Measurements from ENCODE around the gene ENOX1. TPM values are rescaled to one million over a fixed set of nuclear protein-coding genes. Genes with fewer than 3 reads are reported as not detected.

The ENOX1 gene
- total and polyA plus RNA-seq, 2 of the 8 experiments (the other 6 are each of a cell fraction or from before 2014, with no cell fraction given) = 0.23 to 0.37 TPM

- Histone ChIP-seq H2AFZ (ENCODE audit: low read length) (no peak overlapping the region), H3K4me3 (ENCODE audit: extremely low read depth in 1 of 4, insufficient read depth in 2 of 4, low read depth in 3 of 4, low read length in 4 of 4) (no peak overlapping the region), H3K27me3 (replicated peaks in 1 of 4; ENCODE audit: control insufficient read depth in 3 of 4, extremely low read depth in 1 of 4, insufficient read depth in 3 of 4, low read length in 3 of 4) (no peaks in the 10 kb centered on the region), H3K14ac (ENCODE audit: insufficient read length) (no peak overlapping the region), H3K18ac (ENCODE audit: extremely low read depth, low read length) (no peak overlapping the region), H3K36me3 (ENCODE audit: control insufficient read depth in 2 of 4, insufficient read depth in 4 of 4, low read length in 3 of 4) (no peaks in the 10 kb centered on the region), H3K23ac (ENCODE audit: insufficient read length) (no peak overlapping the region), H4K20me1 (replicated peaks in 1 of 2; ENCODE audit: control insufficient read depth in 1 of 2, insufficient read depth in 2 of 2, low read length in 2 of 2) (no peaks in the 10 kb centered on the region), H3K4me2 (ENCODE audit: insufficient read depth in 1 of 2, low read depth in 2 of 2, low read length in 2 of 2) (no peak overlapping the region), H2AK5ac (ENCODE audit: low read depth, low read length) (no peak overlapping the region), H3K56ac (replicated peaks; ENCODE audit: insufficient read length, low read depth, low read length) (no peak overlapping the region), H3K4ac (replicated peaks; ENCODE audit: insufficient read length, low read depth, low read length) (no peak overlapping the region), H2BK120ac (replicated peaks; ENCODE audit: low read depth, low read length) (no peak overlapping the region), H4K91ac (replicated peaks; ENCODE audit: insufficient read length, low read length) (no peak overlapping the region), H3K79me1 (ENCODE audit: low read depth, low read length) (no peaks in the 10 kb centered on the region), H3K23me2 (ENCODE audit: low read depth, low read length) (no peaks in the 10 kb centered on the region), H2BK12ac (ENCODE audit: low read depth, low read length) (no peak overlapping the region), H4K8ac (ENCODE audit: extremely low read depth, insufficient read depth, low read length) (no peak overlapping the region), H3K79me2 (ENCODE audit: control insufficient read depth in 1 of 2, insufficient read depth in 2 of 2, low read length in 2 of 2) (no peaks in the 10 kb centered on the region), H3K9ac (replicated peaks in 1 of 4; ENCODE audit: extremely low read depth in 1 of 4, low read depth in 3 of 4, low read length in 3 of 4) (no peak overlapping the region), H4K5ac (ENCODE audit: insufficient read length, low read depth, low read length) (no peak overlapping the region), H3K4me1 (replicated peaks in 1 of 4; ENCODE audit: control insufficient read depth in 3 of 4, insufficient read depth in 4 of 4, low read length in 3 of 4) (peaks cover 0 to 1% (median 0%) of the 10 kb centered on the region in 4 experiments; a peak in 1 of 7 replicates), H3K9me3 (ENCODE audit: insufficient read depth in 2 of 2, low read depth in 1 of 2, low read length in 1 of 2) (no peaks in the 10 kb centered on the region), H2BK20ac (ENCODE audit: low read length) (no peak overlapping the region), H2BK15ac (ENCODE audit: low read length) (no peak overlapping the region), H2BK5ac (ENCODE audit: low read depth, low read length) (no peak overlapping the region), H3K27ac (ENCODE audit: low read depth, low read length) (no peak overlapping the region)
- no peak for FAIRE-seq
- 83% methylated on average over 1 of the region's 1 CpG; no CpG with 5 or more reads in 1 of the 2 experiments for WGBS, 2 experiments (ENCODE audit: extremely low coverage in 1 of 2, insufficient coverage in 1 of 2, insufficient read length in 1 of 2, insufficient replicate concordance in 2 of 2, low coverage in 1 of 2, low lambda C conversion rate in 2 of 2, missing lambda C conversion rate in 1 of 2)
- CTCF ChIA-PET (ENCODE audit: partially characterized antibody) = no interaction called here
- no peak for DNase-seq (ENCODE audit: low read depth in 1 of 2, low spot score in 2 of 2)
- POLR2A ChIA-PET (ENCODE audit: partially characterized antibody) = no interaction called here
- TF ChIP-seq NRF1 (IDR thresholded peaks at IDR 0.05; ENCODE audit: low read depth, low read length) (no peak), TCF12 (IDR thresholded peaks at IDR 0.05; ENCODE audit: low read depth, low read length) (no peak), JUND (IDR thresholded peaks at IDR 0.05; ENCODE audit: low read length) (no peak), RFX5 (IDR thresholded peaks at IDR 0.05; ENCODE audit: borderline replicate concordance, low read depth, low read length) (no peak), KDM1A (IDR thresholded peaks at IDR 0.05; ENCODE audit: borderline replicate concordance, low read length) (no peak), RAD21 (IDR thresholded peaks at IDR 0.05 in 1 of 2, conservative IDR thresholded peaks at IDR 0.05 in 1 of 2; ENCODE audit: low read depth in 2 of 2, low read length in 2 of 2) (no peak), BACH1 (IDR thresholded peaks at IDR 0.05; ENCODE audit: low read length) (no peak), ATF2 (IDR thresholded peaks at IDR 0.05; ENCODE audit: low read length) (no peak), RBBP5 (IDR thresholded peaks at IDR 0.05; ENCODE audit: borderline replicate concordance, low read depth, low read length) (no peak), CTCF (IDR thresholded peaks at IDR 0.05; ENCODE audit: control extremely low read depth in 1 of 3, insufficient read depth in 1 of 3, low read depth in 1 of 3, low read length in 3 of 3) (no peak)
Observed at GRCh38 chr13:43377973-43378372, 408.8 kb downstream of the ENOX1 start.

Measured in H1 (cell line).